Neural cell (in vitro differentiated cells): ENCODE data around the gene CEP85L. TPM values are rescaled to one million over a fixed set of nuclear protein-coding genes. Genes with fewer than 3 reads are reported as not detected.

Experiments used
- H2AFZ ChIP-seq: fragments of 200-600, 300-800 bp; sonication (generic), shearing (Covaris generic); 2 replicates; pipeline ENCODE4 v1.6.0; 2014; ENCODE audit warnings: low read depth, mild to moderate bottlenecking, antibody characterized with exemption, low read length, moderate library complexity
- H3F3A ChIP-seq: fragments of 200-600 bp; shearing (Covaris generic); 2 replicates; pipeline ENCODE4 v1.6.1; 2016; ENCODE audit warnings: mild to moderate bottlenecking, moderate library complexity, mixed read lengths, antibody characterized with exemption, low read length; ENCODE audit not compliant: insufficient read depth, poor library complexity, severe bottlenecking
- H3K27ac ChIP-seq: fragments of 200-600, 300-800 bp; sonication (generic), shearing (Covaris generic); 2 replicates; pipeline ENCODE4 v1.5.1; 2014; ENCODE audit warnings: mild to moderate bottlenecking, low read length, moderate library complexity
- H3K27me3 ChIP-seq: fragments of 300-800, 200-600 bp; sonication (generic), shearing (Covaris generic); 2 replicates; pipeline ENCODE4 v1.6.0; 2014; ENCODE audit warnings: mild to moderate bottlenecking, low read depth, low read length, moderate library complexity; ENCODE audit not compliant: insufficient read depth
- H3K36me3 ChIP-seq: fragments of 300-800, 200-600 bp; sonication (generic), shearing (Covaris generic); 2 replicates; pipeline ENCODE4 v1.5.1; 2014; ENCODE audit warnings: mild to moderate bottlenecking, antibody characterized with exemption, low read length, moderate library complexity; ENCODE audit not compliant: insufficient read depth
- H3K4me2 ChIP-seq: fragments of 300-800, 200-600 bp; sonication (generic), shearing (Covaris generic); 2 replicates; pipeline ENCODE4 v1.6.0; 2014; ENCODE audit warnings: mild to moderate bottlenecking, low read length
- H3K4me3 ChIP-seq: fragments of 300-800, 200-600 bp; sonication (generic), shearing (Covaris generic); 2 replicates; pipeline ENCODE4 v1.5.1; 2014; ENCODE audit warnings: mild to moderate bottlenecking, low read length, moderate library complexity
- H3K79me2 ChIP-seq: fragments of 200-600 bp; shearing (Covaris generic); replicated peaks from 2 replicates; pipeline ENCODE4 v1.6.0; 2014; ENCODE audit warnings: mild to moderate bottlenecking, low read length, moderate library complexity; ENCODE audit not compliant: insufficient read depth
- H3K9ac ChIP-seq: fragments of 300-800, 200-600 bp; sonication (generic), shearing (Covaris generic); 2 replicates; pipeline ENCODE4 v1.6.1; 2016; ENCODE audit warnings: mild to moderate bottlenecking, low read length, mixed read lengths
- H3K9me2 ChIP-seq: fragments of 200-600 bp; shearing (Covaris generic); 2 replicates; pipeline ENCODE4 v1.6.1; 2016; ENCODE audit warnings: mild to moderate bottlenecking, low read length, mixed read lengths; ENCODE audit not compliant: insufficient read depth
- H3K9me3 ChIP-seq: fragments of 200-600, 300-800 bp; sonication (generic), shearing (Covaris generic); 2 replicates; pipeline ENCODE4 v1.6.1; 2016; ENCODE audit warnings: mild to moderate bottlenecking, mixed run types, low read length, moderate library complexity, mixed read lengths
- H4K20me1 ChIP-seq: fragments of 200-600 bp; shearing (Covaris generic); 2 replicates; pipeline ENCODE4 v1.6.1; 2016; ENCODE audit warnings: mild to moderate bottlenecking, mixed run types; ENCODE audit not compliant: insufficient read depth
- EP300 ChIP-seq: fragments of 450-650 bp; conservative IDR thresholded peaks from 2 replicates; pipeline ENCODE4 v1.6.1; 2014; ENCODE audit warnings: antibody characterized with exemption, mild to moderate bottlenecking, moderate library complexity; ENCODE audit not compliant: poor library complexity, severe bottlenecking
- EZH2 ChIP-seq: fragments of 200-600, 300-800 bp; shearing (Covaris generic), sonication (generic); IDR thresholded peaks from 2 replicates; pipeline ENCODE4 v1.6.1; 2014; ENCODE audit warnings: antibody characterized with exemption, low read length, borderline replicate concordance, mild to moderate bottlenecking; ENCODE audit not compliant: insufficient read depth, poor library complexity, severe bottlenecking
- MXI1 ChIP-seq: fragments of 450-650 bp; conservative IDR thresholded peaks from 2 replicates; pipeline ENCODE4 v1.6.1; 2014; ENCODE audit warnings: antibody characterized with exemption, mild to moderate bottlenecking; ENCODE audit not compliant: poor library complexity, severe bottlenecking
- POLR2AphosphoS5 ChIP-seq: IDR thresholded peaks from 2 replicates; pipeline ENCODE4 v1.6.1; 2012
- RAD21 ChIP-seq: fragments of 450-650 bp; conservative IDR thresholded peaks from 2 replicates; pipeline ENCODE4 v1.6.1; 2014; ENCODE audit warnings: antibody characterized with exemption, mild to moderate bottlenecking, moderate library complexity
- SMC3 ChIP-seq: fragments of 450-650 bp; conservative IDR thresholded peaks from 2 replicates; pipeline ENCODE4 v1.6.1; 2014; ENCODE audit warnings: antibody characterized with exemption, mild to moderate bottlenecking, moderate library complexity; ENCODE audit not compliant: poor library complexity
- TAF1 ChIP-seq: IDR thresholded peaks from 2 replicates; pipeline ENCODE4 v1.6.1; 2012; ENCODE audit warnings: low read depth
- polyA plus RNA-seq: library from polyadenylated mRNA; depleted of rRNA; stranded (reverse); fragments of >200 nt; gene quantifications from 2 replicates; pipeline ENCODE4 v1.2.3, GENCODE V29; 2014
- TF ChIP-seq, protein P1 (sequence below): fragments of 450-650 bp; IDR thresholded peaks from 2 replicates; pipeline ENCODE4 v1.5.1; 2014; ENCODE audit warnings: antibody characterized with exemption, mild to moderate bottlenecking, moderate library complexity; ENCODE audit not compliant: poor library complexity, severe bottlenecking
- TF ChIP-seq, protein P2 (sequence below): IDR thresholded peaks from 2 replicates; pipeline ENCODE4 v1.6.1; 2012; ENCODE audit warnings: borderline replicate concordance

CEP85L gene
- polyA plus RNA-seq, 1 donor from 2014 or later, result 17.0 TPM

DNA sequence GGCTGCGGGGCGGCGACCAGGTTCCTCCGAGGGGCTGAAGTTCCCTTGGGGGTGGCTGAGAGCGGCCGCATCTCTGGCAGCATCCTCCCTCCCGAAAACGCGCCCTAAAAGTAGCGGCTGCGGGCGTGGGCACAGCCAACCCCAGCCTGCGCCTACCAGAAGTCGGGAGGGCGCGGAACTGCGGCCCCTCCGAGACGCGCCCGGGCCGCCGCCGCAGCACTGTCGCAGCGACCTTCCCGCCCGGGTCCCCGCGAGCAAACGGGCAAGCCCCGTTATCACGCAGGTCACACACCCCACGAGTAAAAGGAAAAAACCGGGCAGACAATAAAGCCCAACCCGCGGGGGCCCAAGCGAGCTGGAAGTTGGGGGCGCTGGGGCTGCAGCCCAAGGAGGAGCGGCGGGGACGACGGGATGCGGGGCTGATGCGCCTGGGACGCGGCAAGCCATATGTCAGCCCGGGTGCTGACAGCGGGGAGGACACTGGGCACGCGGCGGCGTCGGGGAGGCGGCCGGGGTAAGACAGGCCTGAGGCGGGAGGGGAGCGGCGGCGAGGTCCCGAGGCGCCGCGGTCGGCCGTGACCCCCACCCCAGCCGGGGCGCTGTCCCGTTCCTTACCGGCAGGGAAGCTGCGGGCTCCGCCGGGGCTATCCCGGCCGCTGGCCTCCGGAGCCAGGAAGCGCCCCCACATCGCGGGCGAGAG is 659 bp downstream of the CEP85L start:
- Histone ChIP-seq H3K36me3 (no peaks in the 10 kb centered on the region), H3K9me3 (no peaks in the 10 kb centered on the region), H3K79me2 (peaks cover 43% of the 10 kb centered on the region)

DNA sequence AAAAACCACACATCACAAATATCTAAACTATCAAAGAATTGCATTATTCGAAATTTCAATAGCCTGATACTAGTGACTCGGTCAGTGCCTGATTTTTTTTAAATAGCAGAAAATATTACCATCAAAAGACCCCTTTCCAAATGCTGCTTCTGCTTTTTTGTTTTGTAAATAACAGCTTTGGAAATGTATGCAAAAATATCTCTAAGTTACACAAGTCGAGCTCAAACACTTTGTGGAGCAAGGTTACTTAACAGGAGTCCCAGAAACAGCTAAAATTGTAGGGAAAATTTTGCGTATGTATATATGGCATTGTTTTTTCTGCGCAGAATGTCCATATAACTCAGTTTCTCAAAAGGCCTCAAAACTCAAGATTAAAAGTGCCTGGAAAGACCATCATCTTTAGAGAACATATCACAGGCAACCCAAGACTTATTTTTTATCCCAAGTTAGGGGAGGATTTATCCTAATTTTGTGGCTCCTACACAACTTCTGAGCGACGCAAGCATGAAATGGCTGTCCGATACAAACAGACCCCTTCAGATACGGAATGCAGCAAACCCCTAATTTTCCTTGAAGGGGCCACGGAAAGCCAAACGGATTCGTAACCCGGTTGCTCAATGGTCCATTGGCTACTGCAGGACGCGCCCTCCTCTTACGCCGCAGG is 1.3 kb downstream of the CEP85L start:
- Histone ChIP-seq H3K27me3 (no peaks in the 10 kb centered on the region), H3K9me3 (no peaks in the 10 kb centered on the region), H3K36me3 (no peaks in the 10 kb centered on the region), H3K79me2 (peaks cover 45% of the 10 kb centered on the region), H3K9me2 (no peaks in the 10 kb centered on the region), H3K4me3 (peak overlapping the region; percentile 93), H4K20me1 (no peaks in the 10 kb centered on the region), H3K9ac (peak overlapping the region; percentile 86), H3K27ac (no peak overlapping the region), H3F3A (no peaks in the 10 kb centered on the region), H3K4me2 (peak overlapping the region; percentile 79), H2AFZ (peak overlapping the region; percentile 80)
- TF ChIP-seq RAD21 (no peak), SMC3 (no peak), POLR2AphosphoS5 (no peak), EP300 (no peak), TAF1 (no peak), EZH2 (no peak), MXI1 (no peak)
- TF ChIP-seq, protein P1, sequence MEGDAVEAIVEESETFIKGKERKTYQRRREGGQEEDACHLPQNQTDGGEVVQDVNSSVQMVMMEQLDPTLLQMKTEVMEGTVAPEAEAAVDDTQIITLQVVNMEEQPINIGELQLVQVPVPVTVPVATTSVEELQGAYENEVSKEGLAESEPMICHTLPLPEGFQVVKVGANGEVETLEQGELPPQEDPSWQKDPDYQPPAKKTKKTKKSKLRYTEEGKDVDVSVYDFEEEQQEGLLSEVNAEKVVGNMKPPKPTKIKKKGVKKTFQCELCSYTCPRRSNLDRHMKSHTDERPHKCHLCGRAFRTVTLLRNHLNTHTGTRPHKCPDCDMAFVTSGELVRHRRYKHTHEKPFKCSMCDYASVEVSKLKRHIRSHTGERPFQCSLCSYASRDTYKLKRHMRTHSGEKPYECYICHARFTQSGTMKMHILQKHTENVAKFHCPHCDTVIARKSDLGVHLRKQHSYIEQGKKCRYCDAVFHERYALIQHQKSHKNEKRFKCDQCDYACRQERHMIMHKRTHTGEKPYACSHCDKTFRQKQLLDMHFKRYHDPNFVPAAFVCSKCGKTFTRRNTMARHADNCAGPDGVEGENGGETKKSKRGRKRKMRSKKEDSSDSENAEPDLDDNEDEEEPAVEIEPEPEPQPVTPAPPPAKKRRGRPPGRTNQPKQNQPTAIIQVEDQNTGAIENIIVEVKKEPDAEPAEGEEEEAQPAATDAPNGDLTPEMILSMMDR, result no peak
- TF ChIP-seq, protein P2, sequence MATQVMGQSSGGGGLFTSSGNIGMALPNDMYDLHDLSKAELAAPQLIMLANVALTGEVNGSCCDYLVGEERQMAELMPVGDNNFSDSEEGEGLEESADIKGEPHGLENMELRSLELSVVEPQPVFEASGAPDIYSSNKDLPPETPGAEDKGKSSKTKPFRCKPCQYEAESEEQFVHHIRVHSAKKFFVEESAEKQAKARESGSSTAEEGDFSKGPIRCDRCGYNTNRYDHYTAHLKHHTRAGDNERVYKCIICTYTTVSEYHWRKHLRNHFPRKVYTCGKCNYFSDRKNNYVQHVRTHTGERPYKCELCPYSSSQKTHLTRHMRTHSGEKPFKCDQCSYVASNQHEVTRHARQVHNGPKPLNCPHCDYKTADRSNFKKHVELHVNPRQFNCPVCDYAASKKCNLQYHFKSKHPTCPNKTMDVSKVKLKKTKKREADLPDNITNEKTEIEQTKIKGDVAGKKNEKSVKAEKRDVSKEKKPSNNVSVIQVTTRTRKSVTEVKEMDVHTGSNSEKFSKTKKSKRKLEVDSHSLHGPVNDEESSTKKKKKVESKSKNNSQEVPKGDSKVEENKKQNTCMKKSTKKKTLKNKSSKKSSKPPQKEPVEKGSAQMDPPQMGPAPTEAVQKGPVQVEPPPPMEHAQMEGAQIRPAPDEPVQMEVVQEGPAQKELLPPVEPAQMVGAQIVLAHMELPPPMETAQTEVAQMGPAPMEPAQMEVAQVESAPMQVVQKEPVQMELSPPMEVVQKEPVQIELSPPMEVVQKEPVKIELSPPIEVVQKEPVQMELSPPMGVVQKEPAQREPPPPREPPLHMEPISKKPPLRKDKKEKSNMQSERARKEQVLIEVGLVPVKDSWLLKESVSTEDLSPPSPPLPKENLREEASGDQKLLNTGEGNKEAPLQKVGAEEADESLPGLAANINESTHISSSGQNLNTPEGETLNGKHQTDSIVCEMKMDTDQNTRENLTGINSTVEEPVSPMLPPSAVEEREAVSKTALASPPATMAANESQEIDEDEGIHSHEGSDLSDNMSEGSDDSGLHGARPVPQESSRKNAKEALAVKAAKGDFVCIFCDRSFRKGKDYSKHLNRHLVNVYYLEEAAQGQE, result no peak

More for the DNA sequence above, 659 bp downstream of the CEP85L start:
- Histone ChIP-seq H2AFZ (peak overlapping the region; percentile 80), H3F3A (no peaks in the 10 kb centered on the region), H3K4me3 (peak overlapping the region; percentile 93), H3K9ac (peak overlapping the region; percentile 86), H3K27ac (peak overlapping the region; percentile 85), H4K20me1 (no peaks in the 10 kb centered on the region), H3K4me2 (no peak overlapping the region), H3K27me3 (no peaks in the 10 kb centered on the region), H3K9me2 (no peaks in the 10 kb centered on the region)
- TF ChIP-seq EZH2 (no peak), RAD21 (peak; percentile 17), TAF1 (no peak), POLR2AphosphoS5 (peak; percentile 32)
- TF ChIP-seq, protein P1, result no peak
